Kidney (tissue), 14 donors: Measurements from ENCODE around the gene LCE3E. TPM values are rescaled to one million over a fixed set of nuclear protein-coding genes. Genes with fewer than 3 reads are reported as not detected.

ENCODE experiments used
- DNase-seq, 5 donors: peaks; one replicate each; pipeline ENCODE4 v3.0.0-alpha.2; 2013 to 2020
- FAIRE-seq: peaks from 2 replicates; lab custom pipeline; 2012; peaks lifted over from hg19 to GRCh38; lab: Jason Lieb, UNC
- H3K27ac ChIP-seq, 2 donors: one replicate each; pipeline ENCODE4 v1.7.0; 2013; ENCODE audit warnings: low read depth in 2 of 2, low read length in 2 of 2, inconsistent platforms in 1 of 2
- H3K27me3 ChIP-seq: one replicate; pipeline ENCODE4 v1.7.1; 2013; ENCODE audit warnings: low read length, inconsistent platforms; ENCODE audit not compliant: control insufficient read depth, insufficient read depth
- H3K36me3 ChIP-seq, 3 donors: one replicate each; pipeline versions ENCODE4 v1.7.0 to v1.7.1; 2013; ENCODE audit warnings: low read length in 3 of 3, control low read depth in 1 of 3, inconsistent platforms in 1 of 3; ENCODE audit not compliant: insufficient read depth in 3 of 3, control insufficient read depth in 2 of 3
- H3K4me1 ChIP-seq, 3 donors: one replicate each; pipeline versions ENCODE4 v1.7.0 to v1.7.1; 2013; ENCODE audit warnings: low read length in 3 of 3, inconsistent platforms in 1 of 3, low read depth in 1 of 3; ENCODE audit not compliant: control insufficient read depth in 2 of 3, insufficient read depth in 2 of 3
- H3K4me3 ChIP-seq, 3 donors: one replicate each; pipeline versions ENCODE4 v1.7.0 to v1.8.1; 2013; ENCODE audit warnings: low read length in 3 of 3, control low read depth in 1 of 3, inconsistent platforms in 1 of 3
- H3K9ac ChIP-seq, 3 donors: one replicate each; pipeline versions ENCODE4 v1.7.0 to v1.7.1; 2013; ENCODE audit warnings: low read length in 3 of 3, control low read depth in 1 of 3, inconsistent platforms in 1 of 3
- H3K9me3 ChIP-seq, 3 donors: one replicate each; pipeline versions ENCODE4 v1.7.0 to v1.7.1; 2013; ENCODE audit warnings: low read length in 3 of 3, control low read depth in 1 of 3, inconsistent platforms in 1 of 3; ENCODE audit not compliant: control insufficient read depth in 2 of 3, insufficient read depth in 1 of 3
- intact Hi-C: fragments of 100-400 bp; cut with DNase I; formaldehyde crosslinking; loops from one replicate; pipeline ENCODE4 v1.11.1; 2022
- polyA plus RNA-seq: library from polyadenylated mRNA; stranded (reverse); fragments of 350-450 nt; fragmentation: Illumina TruSeq; extraction: RNeasy Lipid Tissue Mini Kit (QIAGEN cat#74804); gene quantifications from one replicate; pipeline ENCODE4 v1.2.3, GENCODE V29; 2014; ENCODE audit warnings: low read depth, low replicate concordance; ENCODE audit not compliant: insufficient read depth
- total RNA-seq: library from RNA; stranded (reverse); fragmentation: NEBNext Ultra II Directional; extraction: Animal tissue kit (Norgen Biotek cat#: 25700); gene quantifications from one replicate; pipeline ENCODE4 v1.2.1, GENCODE V29; 2021
- TF ChIP-seq, protein P1 (sequence below): IDR thresholded peaks from 3 replicates; pipeline ENCODE4 v1.5.1; 2012; ENCODE audit warnings: mild to moderate bottlenecking, moderate library complexity, borderline replicate concordance; ENCODE audit not compliant: insufficient read depth; ENCODE audit errors: extremely low read depth
- donor health status: control.
- donor health status: control.
- donor health status: control.
- donor health status: control.
- donor health status: control.
- donor health status: DM: yes; HTN: yes; CAD: no.
- donor health status: Normal renal cell carcinoma (clear cell type).

Gene LCE3E
- total and polyA plus RNA-seq, 2 donors from 2014 or later = not detected

DNA sequence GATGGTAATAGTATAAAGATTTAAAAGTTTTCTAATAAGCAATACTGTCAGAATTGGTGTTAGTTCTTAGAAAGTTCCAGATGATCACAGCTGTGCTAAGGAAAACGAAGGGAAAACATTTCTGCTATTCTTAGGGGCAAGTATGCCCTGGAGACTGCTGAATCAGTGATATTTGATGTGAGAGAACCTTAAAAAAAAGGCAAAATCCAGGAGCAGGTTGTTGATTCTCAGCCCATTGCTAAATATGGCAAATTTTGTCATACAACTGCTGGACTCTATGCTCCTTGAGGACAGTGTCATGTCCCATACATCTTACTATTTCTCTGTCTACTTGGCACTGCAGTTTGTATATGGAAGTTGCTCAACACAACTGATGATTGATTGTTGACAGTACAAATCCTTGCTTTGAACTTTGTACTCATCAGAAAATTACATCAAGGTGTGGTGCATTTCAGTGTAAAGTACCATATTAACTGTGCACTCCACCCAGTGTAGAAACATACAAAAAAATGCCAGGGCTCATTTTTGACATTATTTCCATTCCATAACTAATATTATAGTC, 41.4 kb downstream of the LCE3E start:
- H3K27ac ChIP-seq = no peak overlapping the region
- H3K4me3 ChIP-seq = no peak overlapping the region
- TF ChIP-seq, protein P1, sequence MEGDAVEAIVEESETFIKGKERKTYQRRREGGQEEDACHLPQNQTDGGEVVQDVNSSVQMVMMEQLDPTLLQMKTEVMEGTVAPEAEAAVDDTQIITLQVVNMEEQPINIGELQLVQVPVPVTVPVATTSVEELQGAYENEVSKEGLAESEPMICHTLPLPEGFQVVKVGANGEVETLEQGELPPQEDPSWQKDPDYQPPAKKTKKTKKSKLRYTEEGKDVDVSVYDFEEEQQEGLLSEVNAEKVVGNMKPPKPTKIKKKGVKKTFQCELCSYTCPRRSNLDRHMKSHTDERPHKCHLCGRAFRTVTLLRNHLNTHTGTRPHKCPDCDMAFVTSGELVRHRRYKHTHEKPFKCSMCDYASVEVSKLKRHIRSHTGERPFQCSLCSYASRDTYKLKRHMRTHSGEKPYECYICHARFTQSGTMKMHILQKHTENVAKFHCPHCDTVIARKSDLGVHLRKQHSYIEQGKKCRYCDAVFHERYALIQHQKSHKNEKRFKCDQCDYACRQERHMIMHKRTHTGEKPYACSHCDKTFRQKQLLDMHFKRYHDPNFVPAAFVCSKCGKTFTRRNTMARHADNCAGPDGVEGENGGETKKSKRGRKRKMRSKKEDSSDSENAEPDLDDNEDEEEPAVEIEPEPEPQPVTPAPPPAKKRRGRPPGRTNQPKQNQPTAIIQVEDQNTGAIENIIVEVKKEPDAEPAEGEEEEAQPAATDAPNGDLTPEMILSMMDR = no peak
- DNase-seq (no peak), FAIRE-seq (no peak)
- H3K9me3 ChIP-seq = peaks cover 0 to 5% (median 0%) of the 10 kb centered on the region in 3 donors
- no peaks in the 10 kb centered on the region for H3K27me3 ChIP-seq
- no peaks in the 10 kb centered on the region for H3K36me3 ChIP-seq
- H3K4me1 ChIP-seq = no peaks in the 10 kb centered on the region
- intact Hi-C loops = no loop called here
- H3K9ac ChIP-seq = no peak overlapping the region

DNA sequence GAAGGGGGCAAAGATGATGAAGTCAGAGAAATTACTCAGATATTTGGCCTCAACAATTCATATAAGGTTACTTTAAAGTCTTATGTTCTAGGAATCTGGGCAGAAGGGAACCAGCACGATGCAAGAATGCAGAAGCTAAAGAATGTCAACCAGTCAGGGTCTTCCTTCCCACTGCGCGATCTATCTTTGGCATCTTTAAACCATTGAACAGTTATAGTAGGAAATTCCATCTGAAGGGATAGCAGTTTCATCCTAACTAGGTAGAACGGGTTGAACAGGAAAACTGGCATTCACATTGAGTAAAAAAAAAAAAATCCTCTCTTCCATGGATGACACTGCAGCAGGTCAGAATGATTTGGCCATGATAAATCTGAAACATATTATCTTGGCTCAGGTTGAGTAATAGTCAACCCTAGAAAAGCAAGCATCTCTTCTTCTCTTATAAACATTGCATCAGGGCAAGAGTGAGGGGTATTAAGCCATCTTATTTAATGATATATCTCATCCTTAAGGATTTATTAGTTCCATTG, 46.0 kb downstream of the LCE3E start:
- Histone ChIP-seq H3K4me1 (no peaks in the 10 kb centered on the region), H3K27ac (no peak overlapping the region), H3K4me3 (no peak overlapping the region), H3K36me3 (no peaks in the 10 kb centered on the region), H3K9ac (no peak overlapping the region), H3K27me3 (peaks cover 4% of the 10 kb centered on the region), H3K9me3 (peaks cover 0 to 5% (median 0%) of the 10 kb centered on the region in 3 donors)
- DNase-seq (no peak), FAIRE-seq (no peak)
- intact Hi-C loops = no loop called here
- TF ChIP-seq, protein P1 = no peak

DNA sequence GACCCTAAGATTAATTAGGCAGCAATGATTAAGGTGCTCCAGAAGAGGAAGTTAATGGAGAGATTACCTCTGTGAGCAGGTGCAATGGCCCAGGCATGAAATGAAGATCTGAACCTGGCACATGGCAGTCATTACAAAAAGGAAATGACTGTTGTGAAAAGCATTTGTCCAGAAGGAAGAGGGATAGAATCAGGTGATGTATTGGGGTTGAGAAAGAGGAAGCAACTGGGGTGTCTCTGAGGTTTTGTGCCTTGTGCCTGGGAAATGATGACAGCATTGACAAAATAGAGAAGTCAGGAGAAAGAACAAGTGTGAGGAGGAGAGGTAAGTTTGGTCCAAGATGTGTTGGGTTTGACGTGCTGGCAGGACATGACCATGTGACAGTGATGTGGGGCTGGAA, 46.7 kb downstream of the LCE3E start:
- Histone ChIP-seq H3K27ac (no peak overlapping the region), H3K9me3 (peaks cover 0 to 5% (median 0%) of the 10 kb centered on the region in 3 donors), H3K27me3 (peaks cover 5% of the 10 kb centered on the region), H3K36me3 (no peaks in the 10 kb centered on the region), H3K4me1 (no peaks in the 10 kb centered on the region), H3K4me3 (no peak overlapping the region), H3K9ac (no peak overlapping the region)
- DNase-seq (no peak), FAIRE-seq (no peak)
- TF ChIP-seq, protein P1 = no peak
- intact Hi-C loops = no loop called here
